K562 (cell line): ENCODE data around the gene SURF6. TPM values are rescaled to one million over a fixed set of nuclear protein-coding genes. Genes with fewer than 3 reads are reported as not detected.
A peak's percentile ranks its signal among the peaks of the same experiment; 100 is the strongest.

ENCODE experiments used
- COPS2 ChIP-seq: fragments of 450-650 bp; conservative IDR thresholded peaks from 2 replicates; pipeline ENCODE4 v1.6.1; 2016; ENCODE audit warnings: mild to moderate bottlenecking, moderate library complexity
- FOXM1 ChIP-seq, 2 experiments: fragments of 450-650 bp in 1 of 2; sonication (generic) in 1 of 2; formaldehyde crosslinking in 1 of 2; IDR thresholded peaks; 2 replicates each; pipeline versions ENCODE4 v1.6.1 to v1.9.0; 2017 to 2022; ENCODE audit warnings: low read depth in 2 of 2, mild to moderate bottlenecking in 2 of 2, missing genetic modification reagents in 1 of 2, moderate library complexity in 1 of 2
- KLF1 ChIP-seq: fragments of 450-650 bp; IDR thresholded peaks from 2 replicates; pipeline ENCODE4 v1.6.1; 2016; ENCODE audit warnings: missing genetic modification characterization, missing compliant biosample characterization
- LEF1 ChIP-seq: fragments of 450-650 bp; IDR thresholded peaks from 2 replicates; pipeline ENCODE4 v1.6.1; 2016; ENCODE audit warnings: mild to moderate bottlenecking
- NKRF ChIP-seq: fragments of 450-650 bp; IDR thresholded peaks from 2 replicates; pipeline ENCODE4 v1.6.1; 2016; ENCODE audit warnings: borderline replicate concordance
- POLR2AphosphoS5 ChIP-seq: IDR thresholded peaks from 2 replicates; pipeline ENCODE4 v1.6.1; 2011; ENCODE audit warnings: mild to moderate bottlenecking, low read depth, low read length, moderate library complexity; ENCODE audit not compliant: control insufficient read depth, insufficient read depth
- TAF1 ChIP-seq: IDR thresholded peaks from 2 replicates; pipeline ENCODE4 v1.6.1; 2011; ENCODE audit warnings: mild to moderate bottlenecking, low read length, moderate library complexity; ENCODE audit not compliant: insufficient read depth, control insufficient read depth, severe bottlenecking; ENCODE audit errors: extremely low read depth
- ZNF232 ChIP-seq: sonication (generic); formaldehyde crosslinking; IDR thresholded peaks from 2 replicates; pipeline ENCODE4 v1.8.0; 2022; ENCODE audit warnings: mild to moderate bottlenecking, missing genetic modification reagents
- polyA plus RNA-seq, 8 experiments: library from polyadenylated mRNA; depleted of rRNA in 4 of 8; stranded (reverse) in 5 of 8; unstranded in 3 of 8; fragments of >200 nt; fragmentation: Nextera tagmentation in 2 of 8; fragmentation: Illumina TruSeq in 1 of 8; extraction: Ambion mirVana in 2 of 8; extraction: Trizol in 1 of 8; gene quantifications; 2 replicates each; pipeline versions ENCODE4 v1.2.1 to v1.2.3, GENCODE V29; 2011 to 2014; ENCODE audit warnings: inconsistent platforms in 1 of 8, missing spikeins in 1 of 8
- total RNA-seq, 7 experiments: library from RNA; depleted of rRNA in 6 of 7; stranded (reverse); fragments of >200 nt in 6 of 7; fragmentation: Illumina TruSeq in 2 of 7; extraction: Trizol in 2 of 7; gene quantifications; 2 replicates each; pipeline versions ENCODE4 v1.2.1 to v1.2.3, GENCODE V29; 2011 to 2021; ENCODE audit warnings: low replicate concordance in 1 of 7
- TF ChIP-seq, protein P1 (sequence below): fragments of 250-450 bp; sonication (Bioruptor Pico); IDR thresholded peaks from 2 replicates; pipeline ENCODE4 v1.4.0; 2020; ENCODE audit warnings: mild to moderate bottlenecking, moderate library complexity
- TF ChIP-seq, protein P2 (sequence below): sonication (generic); formaldehyde crosslinking; IDR thresholded peaks from 2 replicates; pipeline ENCODE4 v1.8.0; 2023; ENCODE audit warnings: mild to moderate bottlenecking, missing genetic modification reagents

The SURF6 gene
- total and polyA plus RNA-seq, 9 of the 15 experiments (the other 6 are each of a cell fraction or from before 2014, with no cell fraction given): 1.4 to 68.3 (median 14.7) TPM

DNA sequence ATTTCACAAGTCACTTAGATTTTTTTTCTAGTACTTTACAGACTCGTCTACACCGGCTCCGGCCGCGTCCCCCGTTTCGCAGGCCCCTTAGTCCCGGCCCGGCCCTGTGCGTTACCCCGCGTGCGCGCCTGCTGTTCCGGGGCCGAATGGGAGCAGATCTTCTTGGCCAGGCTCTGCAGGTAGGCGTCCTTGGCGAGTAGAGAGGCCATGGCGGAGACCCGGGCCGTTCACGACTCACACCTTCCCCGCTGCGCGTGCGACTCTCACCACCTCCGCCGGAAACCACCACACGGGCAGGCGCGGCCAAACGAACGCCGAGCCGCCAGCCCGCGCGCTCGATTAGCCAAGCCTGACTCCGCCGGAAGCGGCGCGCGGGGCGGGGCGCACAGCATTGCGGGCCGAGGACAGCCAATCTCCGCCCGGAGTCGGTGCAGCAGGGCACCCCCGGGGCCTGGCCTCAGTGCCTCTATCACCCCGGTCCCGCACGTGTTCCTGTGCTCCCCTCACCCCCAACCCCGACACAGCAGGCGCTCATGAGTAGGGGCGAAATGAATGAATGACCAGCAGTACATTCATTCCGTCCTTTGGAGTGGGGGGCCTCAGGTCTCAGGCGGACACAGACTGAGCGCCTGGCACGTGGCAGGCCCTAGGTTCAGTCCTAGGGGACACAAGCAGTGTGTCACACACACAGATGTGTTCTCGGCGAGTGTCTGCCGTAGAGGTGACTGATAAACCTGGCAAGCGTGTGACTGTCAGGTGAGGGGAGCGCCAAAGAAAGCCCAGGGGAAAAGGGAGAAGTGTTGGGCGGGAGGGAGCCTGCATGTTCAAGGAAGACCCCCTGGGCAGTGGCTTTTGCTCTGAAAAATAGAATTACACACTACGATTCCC lies at the start of gene SURF6 (continued):
- TF ChIP-seq, protein P1, sequence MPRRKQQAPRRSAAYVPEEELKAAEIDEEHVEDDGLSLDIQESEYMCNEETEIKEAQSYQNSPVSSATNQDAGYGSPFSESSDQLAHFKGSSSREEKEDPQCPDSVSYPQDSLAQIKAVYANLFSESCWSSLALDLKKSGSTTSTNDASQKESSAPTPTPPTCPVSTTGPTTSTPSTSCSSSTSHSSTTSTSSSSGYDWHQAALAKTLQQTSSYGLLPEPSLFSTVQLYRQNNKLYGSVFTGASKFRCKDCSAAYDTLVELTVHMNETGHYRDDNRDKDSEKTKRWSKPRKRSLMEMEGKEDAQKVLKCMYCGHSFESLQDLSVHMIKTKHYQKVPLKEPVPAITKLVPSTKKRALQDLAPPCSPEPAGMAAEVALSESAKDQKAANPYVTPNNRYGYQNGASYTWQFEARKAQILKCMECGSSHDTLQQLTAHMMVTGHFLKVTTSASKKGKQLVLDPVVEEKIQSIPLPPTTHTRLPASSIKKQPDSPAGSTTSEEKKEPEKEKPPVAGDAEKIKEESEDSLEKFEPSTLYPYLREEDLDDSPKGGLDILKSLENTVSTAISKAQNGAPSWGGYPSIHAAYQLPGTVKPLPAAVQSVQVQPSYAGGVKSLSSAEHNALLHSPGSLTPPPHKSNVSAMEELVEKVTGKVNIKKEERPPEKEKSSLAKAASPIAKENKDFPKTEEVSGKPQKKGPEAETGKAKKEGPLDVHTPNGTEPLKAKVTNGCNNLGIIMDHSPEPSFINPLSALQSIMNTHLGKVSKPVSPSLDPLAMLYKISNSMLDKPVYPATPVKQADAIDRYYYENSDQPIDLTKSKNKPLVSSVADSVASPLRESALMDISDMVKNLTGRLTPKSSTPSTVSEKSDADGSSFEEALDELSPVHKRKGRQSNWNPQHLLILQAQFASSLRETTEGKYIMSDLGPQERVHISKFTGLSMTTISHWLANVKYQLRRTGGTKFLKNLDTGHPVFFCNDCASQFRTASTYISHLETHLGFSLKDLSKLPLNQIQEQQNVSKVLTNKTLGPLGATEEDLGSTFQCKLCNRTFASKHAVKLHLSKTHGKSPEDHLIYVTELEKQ: 0 out of 2 replicates have a peak, but pooled peaks have one; percentile 35
- TF ChIP-seq KLF1 (tag) (peak; percentile 89), FOXM1 (IDR thresholded peaks at IDR 0.05; ENCODE audit: low read depth) (no peak; the same call in 1 of the 2 replicates), FOXM1 (CRISPR knock-in tag; IDR thresholded peaks at IDR 0.05; ENCODE audit: low read depth) (peak; percentile 84; the same call in 1 of the 2 replicates), TAF1 (peak; percentile 84), ZNF232 (CRISPR knock-in tag) (no peak), LEF1 (no peak; the same call in 1 of the 2 replicates), POLR2AphosphoS5 (peak; percentile 73), NKRF (peak; percentile 84; the same call in 1 of the 2 replicates), COPS2 (no peak)
- TF ChIP-seq, protein P2, sequence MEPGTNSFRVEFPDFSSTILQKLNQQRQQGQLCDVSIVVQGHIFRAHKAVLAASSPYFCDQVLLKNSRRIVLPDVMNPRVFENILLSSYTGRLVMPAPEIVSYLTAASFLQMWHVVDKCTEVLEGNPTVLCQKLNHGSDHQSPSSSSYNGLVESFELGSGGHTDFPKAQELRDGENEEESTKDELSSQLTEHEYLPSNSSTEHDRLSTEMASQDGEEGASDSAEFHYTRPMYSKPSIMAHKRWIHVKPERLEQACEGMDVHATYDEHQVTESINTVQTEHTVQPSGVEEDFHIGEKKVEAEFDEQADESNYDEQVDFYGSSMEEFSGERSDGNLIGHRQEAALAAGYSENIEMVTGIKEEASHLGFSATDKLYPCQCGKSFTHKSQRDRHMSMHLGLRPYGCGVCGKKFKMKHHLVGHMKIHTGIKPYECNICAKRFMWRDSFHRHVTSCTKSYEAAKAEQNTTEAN: 0 out of 2 replicates have a peak, but pooled peaks have one; percentile 53
